Aortic smooth muscle cell (primary cell): ENCODE results near the gene GAGE1. TPM values are rescaled to one million over a fixed set of nuclear protein-coding genes. Genes with fewer than 3 reads are reported as not detected.

Source experiments
- total RNA-seq: library from RNA; depleted of rRNA; stranded (reverse); fragments of >200 nt; gene quantifications from 2 replicates; pipeline ENCODE4 v1.2.3, GENCODE V29; 2014

GAGE1 gene, protein sequence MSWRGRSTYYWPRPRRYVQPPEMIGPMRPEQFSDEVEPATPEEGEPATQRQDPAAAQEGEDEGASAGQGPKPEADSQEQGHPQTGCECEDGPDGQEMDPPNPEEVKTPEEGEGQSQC
- not detected in 2 replicates for total RNA-seq

GRCh38 chrX:49598720-49599119 is at the start of gene GAGE1:
Gene GAGE1, plus strand, starts transcription at chrX:49599020. Its CDS starts 1,155 bp downstream, at chrX:49600175.

DNA sequence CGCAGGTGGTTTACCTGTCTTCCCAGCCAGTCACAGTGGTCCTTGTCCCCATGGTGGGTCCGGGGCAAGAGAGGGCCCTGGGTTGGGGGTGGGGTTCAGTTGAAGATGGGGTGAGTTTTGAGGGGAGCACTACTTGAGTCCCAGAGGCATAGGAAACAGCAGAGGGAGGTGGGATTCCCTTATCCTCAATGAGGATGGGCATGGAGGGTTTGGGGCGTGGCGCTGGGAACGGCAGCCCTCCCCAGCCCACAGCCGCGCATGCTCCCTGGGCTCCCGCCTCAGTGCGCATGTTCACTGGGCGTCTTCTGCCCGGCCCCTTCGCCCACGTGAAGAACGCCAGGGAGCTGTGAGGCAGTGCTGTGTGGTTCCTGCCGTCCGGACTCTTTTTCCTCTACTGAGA is 47.8 kb upstream of the GAGE1 start, which contains the start of gene GAGE12E:
Gene GAGE12E (plus strand): TSS at position 301 of the 400 bp plus-strand sequence. CDS start 1,155 bp downstream, outside the sequence.

DNA sequence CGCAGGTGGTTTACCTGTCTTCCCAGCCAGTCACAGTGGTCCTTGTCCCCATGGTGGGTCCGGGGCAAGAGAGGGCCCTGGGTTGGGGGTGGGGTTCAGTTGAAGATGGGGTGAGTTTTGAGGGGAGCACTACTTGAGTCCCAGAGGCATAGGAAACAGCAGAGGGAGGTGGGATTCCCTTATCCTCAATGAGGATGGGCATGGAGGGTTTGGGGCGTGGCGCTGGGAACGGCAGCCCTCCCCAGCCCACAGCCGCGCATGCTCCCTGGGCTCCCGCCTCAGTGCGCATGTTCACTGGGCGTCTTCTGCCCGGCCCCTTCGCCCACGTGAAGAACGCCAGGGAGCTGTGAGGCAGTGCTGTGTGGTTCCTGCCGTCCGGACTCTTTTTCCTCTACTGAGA is 38.3 kb upstream of the GAGE1 start, which contains the start of gene GAGE12F:
Gene GAGE12F (plus strand): TSS at position 301 of the 400 bp plus-strand sequence. CDS start 1,155 bp downstream, outside the sequence.

DNA sequence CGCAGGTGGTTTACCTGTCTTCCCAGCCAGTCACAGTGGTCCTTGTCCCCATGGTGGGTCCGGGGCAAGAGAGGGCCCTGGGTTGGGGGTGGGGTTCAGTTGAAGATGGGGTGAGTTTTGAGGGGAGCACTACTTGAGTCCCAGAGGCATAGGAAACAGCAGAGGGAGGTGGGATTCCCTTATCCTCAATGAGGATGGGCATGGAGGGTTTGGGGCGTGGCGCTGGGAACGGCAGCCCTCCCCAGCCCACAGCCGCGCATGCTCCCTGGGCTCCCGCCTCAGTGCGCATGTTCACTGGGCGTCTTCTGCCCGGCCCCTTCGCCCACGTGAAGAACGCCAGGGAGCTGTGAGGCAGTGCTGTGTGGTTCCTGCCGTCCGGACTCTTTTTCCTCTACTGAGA is 28.7 kb upstream of the GAGE1 start, which contains the start of gene GAGE12G:
Gene GAGE12G (plus strand): TSS at position 301 of the 400 bp plus-strand sequence. CDS start 1,155 bp downstream, outside the sequence.

DNA sequence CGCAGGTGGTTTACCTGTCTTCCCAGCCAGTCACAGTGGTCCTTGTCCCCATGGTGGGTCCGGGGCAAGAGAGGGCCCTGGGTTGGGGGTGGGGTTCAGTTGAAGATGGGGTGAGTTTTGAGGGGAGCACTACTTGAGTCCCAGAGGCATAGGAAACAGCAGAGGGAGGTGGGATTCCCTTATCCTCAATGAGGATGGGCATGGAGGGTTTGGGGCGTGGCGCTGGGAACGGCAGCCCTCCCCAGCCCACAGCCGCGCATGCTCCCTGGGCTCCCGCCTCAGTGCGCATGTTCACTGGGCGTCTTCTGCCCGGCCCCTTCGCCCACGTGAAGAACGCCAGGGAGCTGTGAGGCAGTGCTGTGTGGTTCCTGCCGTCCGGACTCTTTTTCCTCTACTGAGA is 19.2 kb upstream of the GAGE1 start, which contains the start of gene GAGE12H:
Gene GAGE12H (plus strand): TSS at position 301 of the 400 bp plus-strand sequence. CDS start 1,155 bp downstream, outside the sequence.

GRCh38 chrX:49589196-49589595 is 9.6 kb upstream of the GAGE1 start, which contains the start of gene GAGE2A:
Gene GAGE2A, plus strand, starts transcription at chrX:49589496. Its CDS starts 1,155 bp downstream, at chrX:49590651.

Other genes with a start within 250 kb of the GAGE1 start
- gene GAGE12C, start 66.8 kb upstream of the GAGE1 start, total RNA-seq = not detected in 2 replicates
- gene GAGE12D, start 57.3 kb upstream of the GAGE1 start, total RNA-seq = not detected in 2 replicates
- gene GAGE12E, start 47.7 kb upstream of the GAGE1 start, total RNA-seq = not detected in 2 replicates
- not detected in 2 replicates for gene GAGE12F, start 38.2 kb upstream of the GAGE1 start, total RNA-seq
- not detected in 2 replicates for gene GAGE12G, start 28.6 kb upstream of the GAGE1 start, total RNA-seq
- gene GAGE12H, start 19.1 kb upstream of the GAGE1 start, total RNA-seq = not detected in 2 replicates
- gene GAGE2A, start 9.5 kb upstream of the GAGE1 start, total RNA-seq = not detected in 2 replicates
- not detected in 2 replicates for gene PAGE1, start 97.0 kb downstream of the GAGE1 start, total RNA-seq
- not detected in 2 replicates for gene PAGE4, start 230.3 kb downstream of the GAGE1 start, total RNA-seq